Neuron (in vitro differentiated cells): ENCODE results near the gene PIK3AP1.

Experiments used
- H2AFZ ChIP-seq: one replicate; pipeline ENCODE4 v1.6.1; 2013; ENCODE audit warnings: low read depth, mild to moderate bottlenecking, inconsistent platforms, low read length, moderate library complexity
- H3K27me3 ChIP-seq: one replicate; pipeline ENCODE4 v1.6.1; 2013; ENCODE audit warnings: low read length; ENCODE audit not compliant: insufficient read depth
- H3K36me3 ChIP-seq: one replicate; pipeline ENCODE4 v1.6.1; 2013; ENCODE audit warnings: low read length; ENCODE audit not compliant: insufficient read depth
- H3K4me1 ChIP-seq: one replicate; pipeline ENCODE4 v1.6.1; 2013; ENCODE audit warnings: low read length; ENCODE audit not compliant: insufficient read depth
- H3K4me3 ChIP-seq: 2 replicates; pipeline ENCODE4 v1.5.1; 2013; ENCODE audit warnings: mild to moderate bottlenecking, low read length, moderate library complexity
- H3K9me3 ChIP-seq: one replicate; pipeline ENCODE4 v1.6.1; 2013; ENCODE audit warnings: low read length

Gene PIK3AP1

GRCh38 chr10:96656198-96656577, 64.1 kb downstream of the PIK3AP1 start:
- Histone ChIP-seq H3K27me3 (no peaks in the 10 kb centered on the region), H2AFZ (no peak overlapping the region), H3K9me3 (no peaks in the 10 kb centered on the region), H3K4me3 (no peak overlapping the region), H3K4me1 (no peaks in the 10 kb centered on the region), H3K36me3 (no peaks in the 10 kb centered on the region)

- Histone ChIP-seq H3K27me3 (no peaks in the 10 kb centered on the region), H3K4me3 (no peak overlapping the region), H2AFZ (no peak overlapping the region), H3K4me1 (no peaks in the 10 kb centered on the region), H3K9me3 (no peaks in the 10 kb centered on the region), H3K36me3 (no peaks in the 10 kb centered on the region)
Observed at GRCh38 chr10:96655461-96656197, 64.7 kb downstream of the PIK3AP1 start.

GRCh38 chr10:96651998-96652431, 68.3 kb downstream of the PIK3AP1 start:
- Histone ChIP-seq H3K9me3 (no peaks in the 10 kb centered on the region), H3K27me3 (peaks cover 5% of the 10 kb centered on the region), H3K36me3 (no peaks in the 10 kb centered on the region), H3K4me3 (no peak overlapping the region), H3K4me1 (no peaks in the 10 kb centered on the region), H2AFZ (no peak overlapping the region)

- Histone ChIP-seq H3K4me1 (no peaks in the 10 kb centered on the region), H3K36me3 (no peaks in the 10 kb centered on the region), H2AFZ (no peak overlapping the region), H3K4me3 (no peak overlapping the region), H3K9me3 (no peaks in the 10 kb centered on the region), H3K27me3 (peaks cover 10% of the 10 kb centered on the region)
Observed at GRCh38 chr10:96650958-96651357, 69.4 kb downstream of the PIK3AP1 start.

- Histone ChIP-seq H3K36me3 (no peaks in the 10 kb centered on the region), H3K9me3 (no peaks in the 10 kb centered on the region), H2AFZ (no peak overlapping the region), H3K27me3 (peaks cover 10% of the 10 kb centered on the region), H3K4me3 (no peak overlapping the region), H3K4me1 (no peaks in the 10 kb centered on the region)
Observed at GRCh38 chr10:96648297-96648696, 72.0 kb downstream of the PIK3AP1 start.

- H3K4me1 ChIP-seq, result no peaks in the 10 kb centered on the region
- peaks cover 10% of the 10 kb centered on the region for H3K27me3 ChIP-seq
- no peak overlapping the region for H3K4me3 ChIP-seq
- H3K36me3 ChIP-seq, result no peaks in the 10 kb centered on the region
- no peak overlapping the region for H2AFZ ChIP-seq
- H3K9me3 ChIP-seq, result no peaks in the 10 kb centered on the region
Observed at GRCh38 chr10:96647466-96647865, 72.8 kb downstream of the PIK3AP1 start.

- Histone ChIP-seq H3K36me3 (no peaks in the 10 kb centered on the region), H3K4me1 (no peaks in the 10 kb centered on the region), H3K9me3 (no peaks in the 10 kb centered on the region), H3K27me3 (peaks cover 10% of the 10 kb centered on the region), H3K4me3 (no peak overlapping the region), H2AFZ (no peak overlapping the region)
Observed at GRCh38 chr10:96646751-96647166, 73.6 kb downstream of the PIK3AP1 start.

- Histone ChIP-seq H3K36me3 (no peaks in the 10 kb centered on the region), H2AFZ (no peak overlapping the region), H3K4me1 (no peaks in the 10 kb centered on the region), H3K9me3 (no peaks in the 10 kb centered on the region), H3K27me3 (peaks cover 10% of the 10 kb centered on the region), H3K4me3 (no peak overlapping the region)
Observed at GRCh38 chr10:96646301-96646700, 74.0 kb downstream of the PIK3AP1 start.

- no peak overlapping the region for H3K4me3 ChIP-seq
- no peaks in the 10 kb centered on the region for H3K36me3 ChIP-seq
- H2AFZ ChIP-seq, result no peak overlapping the region
- H3K4me1 ChIP-seq, result no peaks in the 10 kb centered on the region
- H3K9me3 ChIP-seq, result no peaks in the 10 kb centered on the region
- peaks cover 10% of the 10 kb centered on the region for H3K27me3 ChIP-seq
Observed at GRCh38 chr10:96645191-96645721, 75.1 kb downstream of the PIK3AP1 start.

- Histone ChIP-seq H3K27me3 (peaks cover 10% of the 10 kb centered on the region), H3K4me1 (no peaks in the 10 kb centered on the region), H3K9me3 (no peaks in the 10 kb centered on the region), H3K4me3 (no peak overlapping the region), H3K36me3 (no peaks in the 10 kb centered on the region), H2AFZ (no peak overlapping the region)
Observed at GRCh38 chr10:96643920-96644319, 76.4 kb downstream of the PIK3AP1 start.

GRCh38 chr10:96642973-96643372, 77.3 kb downstream of the PIK3AP1 start:
- Histone ChIP-seq H3K27me3 (peaks cover 5% of the 10 kb centered on the region), H3K9me3 (peaks cover 2% of the 10 kb centered on the region), H3K36me3 (no peaks in the 10 kb centered on the region), H2AFZ (no peak overlapping the region), H3K4me3 (no peak overlapping the region), H3K4me1 (no peaks in the 10 kb centered on the region)

GRCh38 chr10:96642530-96642929, 77.8 kb downstream of the PIK3AP1 start:
- no peaks in the 10 kb centered on the region for H3K36me3 ChIP-seq
- no peak overlapping the region for H2AFZ ChIP-seq
- peaks cover 2% of the 10 kb centered on the region for H3K9me3 ChIP-seq
- peaks cover 5% of the 10 kb centered on the region for H3K27me3 ChIP-seq
- no peak overlapping the region for H3K4me3 ChIP-seq
- H3K4me1 ChIP-seq, result no peaks in the 10 kb centered on the region

- peaks cover 4% of the 10 kb centered on the region for H3K27me3 ChIP-seq
- H3K36me3 ChIP-seq, result no peaks in the 10 kb centered on the region
- H3K4me3 ChIP-seq, result no peak overlapping the region
- H3K9me3 ChIP-seq, result peaks cover 2% of the 10 kb centered on the region
- H3K4me1 ChIP-seq, result no peaks in the 10 kb centered on the region
- H2AFZ ChIP-seq, result no peak overlapping the region
Observed at GRCh38 chr10:96641396-96642295, 78.7 kb downstream of the PIK3AP1 start.
